Stomach (tissue), 4 donors: ENCODE data around the gene EPHB1.

Experiments
- POLR2A ChIP-seq, 4 donors: fragments of 450-650 bp; IDR thresholded peaks; one replicate each; pipeline ENCODE4 v1.6.1; 2016; ENCODE audit warnings: antibody characterized with exemption in 4 of 4, control low read depth in 2 of 4, mild to moderate bottlenecking in 1 of 4, moderate library complexity in 1 of 4
- POLR2AphosphoS5 ChIP-seq, 3 donors: sonication (generic); formaldehyde crosslinking; IDR thresholded peaks; one replicate each; pipeline ENCODE4 v1.6.1; 2016; ENCODE audit warnings: antibody characterized with exemption in 3 of 3
- TF ChIP-seq, protein P1 (sequence below), 7 experiments: fragments of 450-650 bp in 4 of 7; fragments of 200-600 bp in 3 of 7; sonication (generic) in 3 of 7; IDR thresholded peaks; one replicate each; pipeline ENCODE4 v1.5.1; 2016 to 2019; ENCODE audit warnings: antibody characterized with exemption in 7 of 7, control low read depth in 2 of 7, mild to moderate bottlenecking in 1 of 7

DNA sequence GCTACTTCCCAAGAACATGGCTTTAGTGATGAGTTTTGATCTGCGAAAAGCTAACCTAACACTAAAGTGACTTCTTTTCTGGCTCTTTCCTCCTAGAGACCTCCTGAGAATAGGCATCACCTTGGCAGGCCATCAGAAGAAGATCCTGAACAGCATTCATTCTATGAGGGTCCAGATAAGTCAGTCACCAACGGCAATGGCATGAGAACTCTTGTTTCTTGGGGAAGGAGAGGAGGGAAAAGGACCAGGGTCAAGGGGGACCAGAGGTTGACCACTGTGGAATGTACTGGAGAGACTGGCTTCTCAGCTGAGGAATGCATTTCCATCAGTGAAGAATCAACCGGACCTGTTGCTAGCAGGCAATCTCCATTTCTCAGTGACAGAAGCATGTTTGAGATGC, 463.9 kb downstream of the EPHB1 start:
- TF ChIP-seq, protein P1, sequence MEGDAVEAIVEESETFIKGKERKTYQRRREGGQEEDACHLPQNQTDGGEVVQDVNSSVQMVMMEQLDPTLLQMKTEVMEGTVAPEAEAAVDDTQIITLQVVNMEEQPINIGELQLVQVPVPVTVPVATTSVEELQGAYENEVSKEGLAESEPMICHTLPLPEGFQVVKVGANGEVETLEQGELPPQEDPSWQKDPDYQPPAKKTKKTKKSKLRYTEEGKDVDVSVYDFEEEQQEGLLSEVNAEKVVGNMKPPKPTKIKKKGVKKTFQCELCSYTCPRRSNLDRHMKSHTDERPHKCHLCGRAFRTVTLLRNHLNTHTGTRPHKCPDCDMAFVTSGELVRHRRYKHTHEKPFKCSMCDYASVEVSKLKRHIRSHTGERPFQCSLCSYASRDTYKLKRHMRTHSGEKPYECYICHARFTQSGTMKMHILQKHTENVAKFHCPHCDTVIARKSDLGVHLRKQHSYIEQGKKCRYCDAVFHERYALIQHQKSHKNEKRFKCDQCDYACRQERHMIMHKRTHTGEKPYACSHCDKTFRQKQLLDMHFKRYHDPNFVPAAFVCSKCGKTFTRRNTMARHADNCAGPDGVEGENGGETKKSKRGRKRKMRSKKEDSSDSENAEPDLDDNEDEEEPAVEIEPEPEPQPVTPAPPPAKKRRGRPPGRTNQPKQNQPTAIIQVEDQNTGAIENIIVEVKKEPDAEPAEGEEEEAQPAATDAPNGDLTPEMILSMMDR (IDR thresholded peaks at IDR 0.05), result no peak
- TF ChIP-seq POLR2A (IDR thresholded peaks at IDR 0.05), result no peak
- no peak for TF ChIP-seq POLR2AphosphoS5 (IDR thresholded peaks at IDR 0.05)
